ENCODE results near the gene ABLIM1.

The ABLIM1 gene

DNA sequence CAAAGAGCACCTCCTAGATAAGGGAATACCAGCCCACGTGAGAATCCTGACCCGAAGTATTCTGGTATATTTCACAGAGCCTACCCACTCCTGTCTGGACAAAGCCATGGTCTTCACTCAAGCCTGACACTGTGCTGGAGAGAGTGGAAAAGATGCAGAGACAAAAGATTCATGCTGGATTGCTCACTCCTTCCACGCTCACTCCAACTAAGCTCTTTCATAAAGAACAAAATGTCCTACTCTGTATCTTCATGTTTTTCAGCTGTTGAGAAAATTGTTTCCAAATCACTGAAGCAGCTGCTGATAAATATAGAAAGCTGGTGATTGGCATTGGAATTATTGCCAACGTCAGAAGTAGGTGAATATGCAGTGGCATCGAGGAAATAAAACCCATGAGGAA is 106.0 kb downstream of the ABLIM1 start:
- TF ChIP-seq, protein P1, sequence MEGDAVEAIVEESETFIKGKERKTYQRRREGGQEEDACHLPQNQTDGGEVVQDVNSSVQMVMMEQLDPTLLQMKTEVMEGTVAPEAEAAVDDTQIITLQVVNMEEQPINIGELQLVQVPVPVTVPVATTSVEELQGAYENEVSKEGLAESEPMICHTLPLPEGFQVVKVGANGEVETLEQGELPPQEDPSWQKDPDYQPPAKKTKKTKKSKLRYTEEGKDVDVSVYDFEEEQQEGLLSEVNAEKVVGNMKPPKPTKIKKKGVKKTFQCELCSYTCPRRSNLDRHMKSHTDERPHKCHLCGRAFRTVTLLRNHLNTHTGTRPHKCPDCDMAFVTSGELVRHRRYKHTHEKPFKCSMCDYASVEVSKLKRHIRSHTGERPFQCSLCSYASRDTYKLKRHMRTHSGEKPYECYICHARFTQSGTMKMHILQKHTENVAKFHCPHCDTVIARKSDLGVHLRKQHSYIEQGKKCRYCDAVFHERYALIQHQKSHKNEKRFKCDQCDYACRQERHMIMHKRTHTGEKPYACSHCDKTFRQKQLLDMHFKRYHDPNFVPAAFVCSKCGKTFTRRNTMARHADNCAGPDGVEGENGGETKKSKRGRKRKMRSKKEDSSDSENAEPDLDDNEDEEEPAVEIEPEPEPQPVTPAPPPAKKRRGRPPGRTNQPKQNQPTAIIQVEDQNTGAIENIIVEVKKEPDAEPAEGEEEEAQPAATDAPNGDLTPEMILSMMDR (conservative IDR thresholded peaks at IDR 0.05), result no peak
- no peak for TF ChIP-seq ZFX (IDR thresholded peaks at IDR 0.05)
- H3K27ac ChIP-seq, result no peak overlapping the region

DNA sequence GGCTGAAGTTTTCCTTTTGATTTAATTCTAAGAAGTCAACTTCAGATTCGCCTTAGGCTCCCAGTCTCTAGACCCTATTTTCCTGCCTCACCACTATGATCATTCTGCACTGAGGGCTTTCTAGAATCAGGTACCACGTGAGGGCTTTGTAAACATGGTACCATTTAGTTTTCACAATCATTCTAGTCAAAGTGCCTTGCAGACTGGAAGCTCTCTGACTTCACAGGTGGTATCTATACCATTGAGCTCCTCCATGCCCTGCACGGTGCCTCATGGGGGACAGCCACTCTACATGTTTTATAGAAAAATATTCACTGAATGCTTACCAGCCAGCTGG is 106.5 kb downstream of the ABLIM1 start:
- TF ChIP-seq, protein P1 (conservative IDR thresholded peaks at IDR 0.05), result no peak
- no peak for TF ChIP-seq ZFX (IDR thresholded peaks at IDR 0.05)
- no peak overlapping the region for H3K27ac ChIP-seq

DNA sequence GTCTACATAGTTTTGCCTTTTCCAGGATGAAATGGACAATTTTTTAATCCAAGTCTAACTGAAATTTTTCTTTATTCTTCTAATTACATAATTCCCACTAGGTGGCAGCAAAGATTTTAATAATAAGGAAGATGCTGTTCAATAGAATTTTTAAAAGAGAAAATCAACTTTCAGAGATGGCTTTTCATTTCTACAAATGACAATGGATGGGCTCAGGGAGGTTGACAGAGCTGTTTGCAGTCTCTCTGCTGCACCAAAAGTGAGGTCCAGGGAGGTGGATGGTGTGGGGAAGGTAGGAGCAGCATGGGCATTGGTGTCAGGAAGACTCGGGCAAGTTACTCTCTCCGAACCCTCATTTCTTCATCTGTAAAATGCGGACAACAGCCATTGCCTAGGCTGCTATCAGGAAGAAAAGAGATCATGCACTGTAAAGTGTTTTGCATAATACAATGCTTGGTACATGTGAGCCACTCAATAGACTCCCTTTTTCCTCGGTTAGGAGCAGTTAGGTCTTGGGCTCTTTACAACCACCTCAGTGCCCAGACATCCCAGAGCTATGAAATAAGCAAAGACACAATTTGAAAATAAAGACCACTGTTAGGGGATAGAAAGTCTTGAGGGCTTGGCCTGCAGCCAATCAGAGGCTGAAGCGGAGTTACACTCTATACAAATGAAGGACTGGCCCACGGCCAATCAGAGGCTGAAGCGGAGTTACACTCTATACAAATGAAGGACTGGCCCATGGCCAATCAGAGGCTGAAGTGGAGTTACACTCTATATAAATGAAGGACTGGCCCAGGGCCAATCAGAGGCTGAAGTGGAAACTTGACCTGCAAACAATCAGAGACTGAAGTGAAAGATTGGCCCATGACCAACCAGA is 107.1 kb downstream of the ABLIM1 start:
- no peak for TF ChIP-seq ZFX (IDR thresholded peaks at IDR 0.05)
- TF ChIP-seq, protein P1 (conservative IDR thresholded peaks at IDR 0.05), result peak; percentile 65
- no peak overlapping the region for H3K27ac ChIP-seq

GRCh38 chr10:114548662-114549061 is 109.4 kb downstream of the ABLIM1 start:
- TF ChIP-seq, protein P1 (conservative IDR thresholded peaks at IDR 0.05), result peak; percentile 77
- no peak for TF ChIP-seq ZFX (IDR thresholded peaks at IDR 0.05)
- no peak overlapping the region for H3K27ac ChIP-seq

DNA sequence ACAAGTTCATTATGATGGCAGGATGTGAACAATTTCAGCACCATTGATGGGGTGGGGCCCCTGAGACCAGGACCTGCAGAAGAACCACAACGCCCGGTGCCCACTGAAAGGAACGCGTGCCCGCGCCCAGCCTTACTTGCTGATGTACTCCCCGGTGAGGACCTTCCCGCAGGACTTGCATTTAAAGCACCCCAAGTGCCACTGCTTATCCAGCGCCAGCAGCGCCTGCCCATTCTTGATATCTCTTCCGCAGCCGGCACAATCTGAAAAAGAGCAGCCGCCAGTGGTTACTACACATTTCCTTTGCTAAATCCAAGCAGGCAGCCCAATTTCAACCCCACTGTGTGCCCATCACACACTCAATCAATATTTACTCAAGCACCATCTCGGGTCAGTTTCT is 110.6 kb downstream of the ABLIM1 start:
- H3K27ac ChIP-seq, result no peak overlapping the region
- TF ChIP-seq, protein P1 (conservative IDR thresholded peaks at IDR 0.05), result no peak
- TF ChIP-seq ZFX (IDR thresholded peaks at IDR 0.05), result no peak

- TF ChIP-seq, protein P1 (conservative IDR thresholded peaks at IDR 0.05), result no peak
- TF ChIP-seq ZFX (IDR thresholded peaks at IDR 0.05), result no peak
- H3K27ac ChIP-seq, result no peak overlapping the region
Measured at GRCh38 chr10:114547056-114547455, 111.0 kb downstream of the ABLIM1 start.

DNA sequence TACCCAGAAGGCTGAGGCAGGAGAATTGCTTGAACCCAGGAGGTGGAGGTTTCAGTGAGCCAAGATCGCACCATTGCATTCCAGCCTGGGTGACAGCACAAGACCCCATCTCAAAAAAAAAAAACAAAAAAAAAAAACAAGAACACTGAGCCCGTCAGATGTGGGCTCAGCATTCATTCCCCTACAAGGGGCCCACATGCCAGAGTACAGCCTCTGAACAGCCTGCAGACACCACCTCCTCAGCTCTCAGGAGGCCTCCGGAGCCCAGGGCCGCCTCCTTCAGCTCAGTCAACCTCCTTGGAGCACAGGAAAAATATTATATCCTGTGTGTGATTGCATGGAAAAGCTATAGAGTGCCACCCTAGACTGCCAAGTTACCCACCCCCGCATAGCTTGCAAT is 112.3 kb downstream of the ABLIM1 start:
- no peak overlapping the region for H3K27ac ChIP-seq
- no peak for TF ChIP-seq ZFX (IDR thresholded peaks at IDR 0.05)
- TF ChIP-seq, protein P1 (conservative IDR thresholded peaks at IDR 0.05), result no peak

All from C4-2B (cell line).